WTC11 (cell line): ENCODE measurements around the gene SERPINE2. TPM values are rescaled to one million over a fixed set of nuclear protein-coding genes. Genes with fewer than 3 reads are reported as not detected.
"Not testable (repeated sequence)": the region's sequence is repeated elsewhere in the genome, so short reads cannot be mapped to it uniquely, and the experiment has no call there.

Source experiments
- ATAC-seq: fragments of 200-7000 bp; cut with Tn5 transposase; 2 replicates; pipeline ENCODE4 v1.10.0; 2021; ENCODE audit warnings: mild to moderate bottlenecking, moderate library complexity
- CTCF ChIA-PET: fragments of 300-600 bp; sonication (Branson Sonifier 250); formaldehyde crosslinking; loops from one replicate; lab custom pipeline; 2021; ENCODE audit warnings: antibody characterized with exemption; lab: Charles Lee
- POLR2A ChIA-PET: fragments of 350-600 bp; sonication (Branson Sonifier 250); formaldehyde crosslinking; loops from one replicate; lab custom pipeline; 2021; ENCODE audit warnings: antibody characterized with exemption; lab: Charles Lee
- DNase-seq: peaks from one replicate; pipeline ENCODE4 v3.0.0; 2021; ENCODE audit warnings: low spot score
- H3K27ac Mint-ChIP-seq: 2 replicates; pipeline ENCODE4 v1.8.0; 2021; ENCODE audit warnings: mixed read lengths
- H3K27me3 Mint-ChIP-seq: 2 replicates; pipeline ENCODE4 v1.8.0; 2021; ENCODE audit warnings: low read depth, mild to moderate bottlenecking, moderate library complexity, mixed read lengths
- H3K36me3 Mint-ChIP-seq: 2 replicates; pipeline ENCODE4 v1.8.0; 2021; ENCODE audit warnings: mixed read lengths
- H3K4me1 Mint-ChIP-seq: 2 replicates; pipeline ENCODE4 v1.8.0; 2022; ENCODE audit warnings: mixed read lengths
- H3K4me3 Mint-ChIP-seq: 2 replicates; pipeline ENCODE4 v1.8.0; 2021; ENCODE audit warnings: mild to moderate bottlenecking, moderate library complexity, mixed read lengths
- H3K9me3 Mint-ChIP-seq: 2 replicates; pipeline ENCODE4 v1.8.0; 2021; ENCODE audit warnings: mixed read lengths
- AFF4 ChIP-seq: sonication (generic); formaldehyde crosslinking; IDR thresholded peaks from 2 replicates; pipeline ENCODE4 v1.8.1; 2023; ENCODE audit warnings: mild to moderate bottlenecking, missing genetic modification reagents, borderline replicate concordance
- ATF6 ChIP-seq: sonication (generic); formaldehyde crosslinking; IDR thresholded peaks from 2 replicates; pipeline ENCODE4 v1.8.1; 2023; ENCODE audit warnings: mild to moderate bottlenecking, missing genetic modification reagents
- CREM ChIP-seq: sonication (generic); formaldehyde crosslinking; IDR thresholded peaks from 2 replicates; pipeline ENCODE4 v1.8.1; 2022; ENCODE audit warnings: mild to moderate bottlenecking, missing genetic modification reagents, moderate library complexity
- ETV6 ChIP-seq: sonication (generic); formaldehyde crosslinking; IDR thresholded peaks from 2 replicates; pipeline ENCODE4 v1.8.1; 2022; ENCODE audit warnings: mild to moderate bottlenecking, missing genetic modification reagents
- GABPB1 ChIP-seq: sonication (generic); formaldehyde crosslinking; IDR thresholded peaks from 2 replicates; pipeline ENCODE4 v1.8.1; 2023; ENCODE audit warnings: mild to moderate bottlenecking, missing genetic modification reagents
- HMGA2 ChIP-seq: fragments of 250-450 bp; sonication (Bioruptor Pico); IDR thresholded peaks from 2 replicates; pipeline ENCODE4 v1.4.0; 2021; ENCODE audit warnings: mild to moderate bottlenecking, moderate library complexity
- JAZF1 ChIP-seq: fragments of 250-450 bp; sonication (Bioruptor Pico); IDR thresholded peaks from 2 replicates; pipeline ENCODE4 v1.9.0; 2021; ENCODE audit warnings: moderate library complexity, mild to moderate bottlenecking, inconsistent platforms
- NR1H2 ChIP-seq: sonication (generic); formaldehyde crosslinking; IDR thresholded peaks from 2 replicates; pipeline ENCODE4 v1.9.0; 2021; ENCODE audit warnings: mild to moderate bottlenecking, moderate library complexity, missing genetic modification reagents
- RORB ChIP-seq: fragments of 250-450 bp; sonication (Bioruptor Pico); IDR thresholded peaks from 2 replicates; pipeline ENCODE4 v1.9.0; 2021; ENCODE audit warnings: mild to moderate bottlenecking
- SMAD4 ChIP-seq: sonication (generic); formaldehyde crosslinking; IDR thresholded peaks from 2 replicates; pipeline ENCODE4 v1.8.0; 2022; ENCODE audit warnings: mild to moderate bottlenecking, missing genetic modification reagents
- TEAD4 ChIP-seq: sonication (generic); formaldehyde crosslinking; IDR thresholded peaks from 2 replicates; pipeline ENCODE4 v1.8.0; 2022; ENCODE audit warnings: mild to moderate bottlenecking, missing genetic modification reagents
- ZBTB21 ChIP-seq: sonication (generic); formaldehyde crosslinking; IDR thresholded peaks from 2 replicates; pipeline ENCODE4 v1.8.1; 2023; ENCODE audit warnings: mild to moderate bottlenecking, missing genetic modification reagents, borderline replicate concordance
- total RNA-seq: library from RNA; stranded (reverse); gene quantifications from 3 replicates; pipeline ENCODE4 v1.2.3, GENCODE V29; 2021

SERPINE2 gene
- total RNA-seq, 1 experiment from 2014 or later: 60.4 TPM

- no peaks in the 10 kb centered on the region for H3K36me3 Mint-ChIP-seq
- peak overlapping the region; percentile 25; the same call in 1 of the 2 replicates for H3K4me3 Mint-ChIP-seq
- H3K27me3 Mint-ChIP-seq: no peaks in the 10 kb centered on the region
- peaks cover 43% of the 10 kb centered on the region for H3K4me1 Mint-ChIP-seq
- no peak overlapping the region for H3K27ac Mint-ChIP-seq
- no peaks in the 10 kb centered on the region for H3K9me3 Mint-ChIP-seq
- POLR2A ChIA-PET: interaction anchor here (0.6 kb wide), 1 partner anchor 28 kb away, joined by 3 read pairs; no protein-coding TSS in a partner anchor
- CTCF ChIA-PET: interaction anchor here (0.5 to 1.3 kb wide), 3 partner anchors 15 to 40 kb away, joined by 4 to 11 read pairs (median 5); no protein-coding TSS in a partner anchor
- DNase-seq: peak; percentile 59
- peak; percentile 97 for ATAC-seq
- TF ChIP-seq GABPB1 (CRISPR knock-in tag) (peak; percentile 45), ZBTB21 (CRISPR knock-in tag) (no peak)
These were observed 30.3 kb downstream of the SERPINE2 start for GRCh38 chr2:224008702-224009261.

GRCh38 chr2:224004105-224004695 is 34.9 kb downstream of the SERPINE2 start:
- ChIA-PET CTCF (interaction anchor here (1.8 to 5.1 kb wide), 3 partner anchors 10 to 281 kb away, joined by 5 to 25 read pairs (median 7); no protein-coding TSS in a partner anchor), POLR2A (no interaction called here)
- Mint-ChIP-seq H3K36me3 (peaks cover 21% of the 10 kb centered on the region), H3K9me3 (no peaks in the 10 kb centered on the region), H3K4me3 (no peak overlapping the region), H3K27ac (no peak overlapping the region; the same call in 1 of the 2 replicates), H3K4me1 (peaks cover 29% of the 10 kb centered on the region), H3K27me3 (no peaks in the 10 kb centered on the region)
- no peak for DNase-seq
- ATAC-seq: no peak
- TF ChIP-seq JAZF1 (CRISPR knock-in tag): no peak
- no peak for TF ChIP-seq SMAD4 (CRISPR knock-in tag)
- no peak for TF ChIP-seq ETV6 (CRISPR knock-in tag)
- no peak for TF ChIP-seq NR1H2

- CTCF ChIA-PET, H3K27ac Mint-ChIP-seq, POLR2A ChIA-PET, H3K27me3 Mint-ChIP-seq, H3K9me3 Mint-ChIP-seq, H3K4me3 Mint-ChIP-seq, ATAC-seq, DNase-seq: not testable (repeated sequence)
- Mint-ChIP-seq H3K4me1 (peaks cover 15% of the 10 kb centered on the region), H3K36me3 (peaks cover 28% of the 10 kb centered on the region)
These were observed 38.4 kb downstream of the SERPINE2 start for GRCh38 chr2:224000662-224001061.

GRCh38 chr2:223999862-224000261 is 39.2 kb downstream of the SERPINE2 start:
- H3K27me3 Mint-ChIP-seq: no peaks in the 10 kb centered on the region
- ATAC-seq (no peak), DNase-seq (no peak)
- H3K36me3 Mint-ChIP-seq: peaks cover 28% of the 10 kb centered on the region
- ChIA-PET POLR2A (no interaction called here), CTCF (no interaction called here)
- no peak for TF ChIP-seq TEAD4 (CRISPR knock-in tag)
- no peak for TF ChIP-seq ATF6 (CRISPR knock-in tag)
- TF ChIP-seq AFF4 (CRISPR knock-in tag): no peak
- TF ChIP-seq RORB (CRISPR knock-in tag): no peak
- TF ChIP-seq HMGA2 (CRISPR knock-in tag): no peak
- no peak for TF ChIP-seq CREM (CRISPR knock-in tag)
- TF ChIP-seq ZBTB21 (CRISPR knock-in tag): no peak
- TF ChIP-seq, all 79 proteins: peak for 0
- Mint-ChIP-seq H3K9me3 (no peaks in the 10 kb centered on the region), H3K4me3 (no peak overlapping the region), H3K27ac (no peak overlapping the region; the same call in 1 of the 2 replicates), H3K4me1 (peaks cover 15% of the 10 kb centered on the region)
